Trophoblast cell (in vitro differentiated cells and primary cell): ENCODE data around the gene KCNIP4. TPM values are rescaled to one million over a fixed set of nuclear protein-coding genes. Genes with fewer than 3 reads are reported as not detected.
"Not testable (repeated sequence)": the region's sequence is repeated elsewhere in the genome, so short reads cannot be mapped to it uniquely, and the experiment has no call there.

ENCODE experiments used
- DNase-seq, 2 donors: peaks; one replicate each; pipeline ENCODE4 v3.0.0-alpha.2; 2016
- H2AFZ ChIP-seq: 2 replicates; pipeline ENCODE4 v1.6.1; 2013; ENCODE audit warnings: low read length, moderate library complexity, mild to moderate bottlenecking; ENCODE audit not compliant: insufficient read depth, poor library complexity
- H2AK5ac ChIP-seq: 2 replicates; pipeline ENCODE4 v1.6.1; 2013; ENCODE audit warnings: mild to moderate bottlenecking, low read length
- H2BK120ac ChIP-seq: 2 replicates; pipeline ENCODE4 v1.6.1; 2013; ENCODE audit warnings: low read length, mild to moderate bottlenecking, moderate library complexity; ENCODE audit not compliant: insufficient read depth, poor library complexity
- H2BK12ac ChIP-seq: 2 replicates; pipeline ENCODE4 v1.6.1; 2013; ENCODE audit warnings: mild to moderate bottlenecking, low read length, moderate library complexity
- H2BK5ac ChIP-seq: 2 replicates; pipeline ENCODE4 v1.6.1; 2013; ENCODE audit warnings: low read length, low read depth, moderate library complexity, mild to moderate bottlenecking; ENCODE audit not compliant: poor library complexity
- H3K14ac ChIP-seq: 2 replicates; pipeline ENCODE4 v1.6.1; 2013; ENCODE audit warnings: mild to moderate bottlenecking, low read length
- H3K18ac ChIP-seq: 2 replicates; pipeline ENCODE4 v1.6.1; 2013; ENCODE audit warnings: mild to moderate bottlenecking, low read length
- H3K23ac ChIP-seq: 2 replicates; pipeline ENCODE4 v1.6.1; 2013; ENCODE audit warnings: low read length
- H3K27ac ChIP-seq: 2 replicates; pipeline ENCODE4 v1.5.1; 2013; ENCODE audit warnings: low read depth, mild to moderate bottlenecking, inconsistent platforms, low read length, moderate library complexity
- H3K27me3 ChIP-seq: 2 replicates; pipeline ENCODE4 v1.6.1; 2013; ENCODE audit warnings: inconsistent platforms, mild to moderate bottlenecking, low read length, moderate library complexity; ENCODE audit not compliant: insufficient read depth
- H3K36me3 ChIP-seq, 2 experiments: 1 replicate in 1 of 2; 2 replicates in 1 of 2; pipeline ENCODE4 v1.6.1; 2013; ENCODE audit warnings: low read length in 2 of 2, mild to moderate bottlenecking in 2 of 2, moderate library complexity in 1 of 2; ENCODE audit not compliant: insufficient read depth in 2 of 2, control insufficient read depth in 1 of 2
- H3K4ac ChIP-seq: 2 replicates; pipeline ENCODE4 v1.6.1; 2013; ENCODE audit warnings: low read depth, mild to moderate bottlenecking, low read length, moderate library complexity
- H3K4me1 ChIP-seq, 2 experiments: 1 replicate in 1 of 2; 2 replicates in 1 of 2; pipeline ENCODE4 v1.6.1; 2013; ENCODE audit warnings: low read length in 2 of 2, mild to moderate bottlenecking in 2 of 2, moderate library complexity in 1 of 2; ENCODE audit not compliant: insufficient read depth in 2 of 2, control insufficient read depth in 1 of 2
- H3K4me2 ChIP-seq: 2 replicates; pipeline ENCODE4 v1.6.1; 2013; ENCODE audit warnings: inconsistent platforms, mild to moderate bottlenecking, low read length, moderate library complexity
- H3K4me3 ChIP-seq: 2 replicates; pipeline ENCODE4 v1.5.1; 2013; ENCODE audit warnings: mild to moderate bottlenecking, low read depth, low read length, inconsistent platforms
- H3K79me1 ChIP-seq: one replicate; pipeline ENCODE4 v1.6.1; 2013; ENCODE audit warnings: low read length
- H3K79me2 ChIP-seq: 2 replicates; pipeline ENCODE4 v1.6.1; 2013; ENCODE audit warnings: low read length, mild to moderate bottlenecking; ENCODE audit not compliant: control insufficient read depth, insufficient read depth, poor library complexity
- H3K9ac ChIP-seq: 2 replicates; pipeline ENCODE4 v1.6.1; 2013; ENCODE audit warnings: mild to moderate bottlenecking, low read length
- H3K9me3 ChIP-seq: 2 replicates; pipeline ENCODE4 v1.6.1; 2013; ENCODE audit warnings: low read depth, mild to moderate bottlenecking, control low read depth, inconsistent platforms, low read length; ENCODE audit not compliant: insufficient read depth
- H4K12ac ChIP-seq: 2 replicates; pipeline ENCODE4 v1.6.1; 2013; ENCODE audit warnings: low read depth, mild to moderate bottlenecking, low read length, moderate library complexity
- H4K8ac ChIP-seq: 2 replicates; pipeline ENCODE4 v1.6.1; 2013; ENCODE audit warnings: low read depth, mild to moderate bottlenecking, low read length, moderate library complexity
- H4K91ac ChIP-seq: one replicate; pipeline ENCODE4 v1.6.1; 2013; ENCODE audit warnings: low read depth, mild to moderate bottlenecking, low read length, moderate library complexity
- WGBS: extraction: QIAGEN DNeasy Blood & Tissue Kit; methylation state at CpG from one replicate; pipeline ENCODE4 v1.1.7; 2013; ENCODE audit warnings: missing lambda C conversion rate; ENCODE audit not compliant: insufficient read length, insufficient coverage; ENCODE audit errors: extremely low coverage; 5-methylcytosine and 5-hydroxymethylcytosine counted together
- polyA plus RNA-seq: library from polyadenylated mRNA; stranded (reverse); fragments of 200-250 nt; gene quantifications from 2 replicates; pipeline ENCODE4 v1.2.3, GENCODE V29; 2013

KCNIP4 gene
- 0.42 and 0.47 TPM in 2 replicates for polyA plus RNA-seq

DNA sequence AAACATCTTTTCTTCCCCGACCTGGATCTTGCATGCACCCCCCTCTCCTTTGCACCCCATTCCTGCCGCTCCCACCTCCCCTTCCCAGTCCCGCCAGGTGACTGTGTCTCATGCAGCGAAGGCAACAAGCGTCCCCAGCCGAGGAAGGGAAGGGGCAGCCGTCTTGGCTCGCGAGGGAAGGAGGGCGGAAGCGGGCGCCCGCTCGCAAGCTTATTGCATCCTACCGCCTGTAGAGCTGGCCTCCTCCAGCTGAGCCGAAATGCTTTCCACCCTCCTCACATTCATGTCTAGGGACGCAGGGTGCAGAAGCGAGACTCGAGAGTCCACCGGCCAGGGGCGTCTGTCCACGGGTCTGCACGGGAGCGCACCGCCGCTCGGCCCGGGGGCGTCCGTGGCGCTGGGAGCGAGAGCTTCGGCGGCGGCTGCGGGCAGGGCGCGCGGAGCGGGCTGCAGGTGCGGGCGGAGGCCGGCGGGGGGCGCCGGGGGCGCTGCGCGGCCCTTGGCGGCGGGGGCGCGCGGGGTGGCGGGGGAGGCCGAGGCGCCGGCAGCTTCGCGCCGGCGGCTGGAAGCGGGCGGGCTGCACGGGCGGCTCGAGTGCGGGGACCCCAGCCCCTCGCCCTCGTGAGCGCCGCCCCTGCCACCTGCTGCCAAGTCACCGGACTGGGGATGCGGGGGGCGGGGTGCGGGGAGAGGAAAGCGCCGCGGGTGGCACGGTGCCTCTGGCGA, at the start of gene KCNIP4:
Gene KCNIP4, minus strand, starts transcription at position 426 of the 726 bp plus-strand sequence.
- no peak within 1 kb of the TSS for H3K9ac ChIP-seq
- peak within 1 kb of the TSS; percentile 100 for H3K4me2 ChIP-seq
- H3K4ac ChIP-seq: no peak within 1 kb of the TSS
- H2BK12ac ChIP-seq: no peak within 1 kb of the TSS
- H4K91ac ChIP-seq: no peak within 1 kb of the TSS
- H3K36me3 ChIP-seq: no peaks in the 10 kb centered on the region
- H3K4me1 ChIP-seq: peaks cover 0 to 7% of the 10 kb centered on the region in 2 experiments
- no CpG with 5 or more reads among the region's 81 CpGs for WGBS
- H2BK120ac ChIP-seq: no peak within 1 kb of the TSS
- H3K79me2 ChIP-seq: no peaks in the 10 kb centered on the region
- no peaks in the 10 kb centered on the region for H3K79me1 ChIP-seq
- H3K27me3 ChIP-seq: peaks cover 17% of the 10 kb centered on the region
- no peak for DNase-seq
- no peak within 1 kb of the TSS for H3K18ac ChIP-seq
- no peak within 1 kb of the TSS for H2AK5ac ChIP-seq
- H3K23ac ChIP-seq: no peak within 1 kb of the TSS
- H3K4me3 ChIP-seq: peak within 1 kb of the TSS; percentile 74
- H2AFZ ChIP-seq: peak within 1 kb of the TSS; percentile 69
- H2BK5ac ChIP-seq: no peak within 1 kb of the TSS
- H3K14ac ChIP-seq: no peak within 1 kb of the TSS
- H4K8ac ChIP-seq: no peak within 1 kb of the TSS
- H3K9me3 ChIP-seq: no peaks in the 10 kb centered on the region
- H4K12ac ChIP-seq: no peak within 1 kb of the TSS
- H3K27ac ChIP-seq: no peak within 1 kb of the TSS

DNA sequence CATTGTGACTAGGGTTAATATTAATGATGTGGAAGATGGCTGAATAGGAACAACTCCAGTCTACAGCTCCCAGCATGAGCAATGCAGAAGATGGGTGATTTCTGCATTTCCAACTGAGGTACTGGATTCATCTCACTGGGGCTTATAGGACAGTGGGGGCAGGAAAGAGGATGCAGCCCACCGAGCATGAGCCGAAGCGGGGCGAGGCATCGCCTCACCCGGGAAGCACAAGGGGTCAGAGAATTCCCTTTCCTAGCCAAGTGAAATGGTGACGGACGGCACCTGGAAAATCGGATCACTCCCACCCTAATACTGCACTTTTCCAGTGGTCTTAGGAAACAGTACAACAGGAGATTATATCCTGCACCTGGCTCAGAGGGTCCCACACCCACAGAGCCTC, 48.0 kb upstream of the KCNIP4 start:
- not testable (repeated sequence) for H3K23ac ChIP-seq, H3K4me2 ChIP-seq, H3K18ac ChIP-seq, H4K8ac ChIP-seq, H3K14ac ChIP-seq, H3K4ac ChIP-seq, DNase-seq, H3K9ac ChIP-seq, H3K36me3 ChIP-seq, H3K79me2 ChIP-seq, H3K79me1 ChIP-seq, H3K9me3 ChIP-seq, H4K12ac ChIP-seq, H2AFZ ChIP-seq, H2BK12ac ChIP-seq, H2AK5ac ChIP-seq, H3K4me3 ChIP-seq, H3K27me3 ChIP-seq, H2BK5ac ChIP-seq, H3K27ac ChIP-seq, H3K4me1 ChIP-seq, H4K91ac ChIP-seq, H2BK120ac ChIP-seq
- WGBS: no CpG with 5 or more reads among the region's 9 CpGs

DNA sequence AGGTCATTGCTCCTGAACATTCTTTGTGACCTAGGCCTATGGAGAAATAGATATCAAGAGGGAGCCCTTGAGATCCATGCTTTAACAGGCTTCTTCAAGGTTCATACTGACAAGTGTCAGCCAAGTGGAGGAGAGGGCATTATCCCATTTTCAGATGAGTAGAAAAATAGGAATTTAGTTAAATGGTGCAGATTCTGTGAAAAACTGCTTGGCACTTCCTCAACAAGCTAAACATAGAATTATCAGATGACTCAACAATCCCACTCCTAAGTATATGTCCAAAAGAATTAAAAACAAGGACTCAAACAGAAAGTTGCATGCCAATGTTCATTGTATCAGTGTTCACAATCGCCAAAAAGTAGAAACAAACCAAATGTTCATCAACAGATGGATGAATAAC, 43.8 kb upstream of the KCNIP4 start:
- no peaks in the 10 kb centered on the region for H3K79me2 ChIP-seq
- no peak overlapping the region for H2AFZ ChIP-seq
- no peaks in the 10 kb centered on the region for H3K4me1 ChIP-seq
- no peak overlapping the region for H3K27ac ChIP-seq
- H3K18ac ChIP-seq: no peak overlapping the region
- no peak overlapping the region for H2AK5ac ChIP-seq
- no peak overlapping the region for H2BK120ac ChIP-seq
- H3K4ac ChIP-seq: no peak overlapping the region
- H3K36me3 ChIP-seq: no peaks in the 10 kb centered on the region
- no peaks in the 10 kb centered on the region for H3K79me1 ChIP-seq
- no peak overlapping the region for H3K9ac ChIP-seq
- no peak overlapping the region for H4K8ac ChIP-seq
- no peak overlapping the region for H3K23ac ChIP-seq
- H3K4me2 ChIP-seq: no peak overlapping the region
- no peaks in the 10 kb centered on the region for H3K27me3 ChIP-seq
- H3K14ac ChIP-seq: no peak overlapping the region
- WGBS: no CpG with 5 or more reads among the region's 1 CpG
- H4K91ac ChIP-seq: no peak overlapping the region
- no peaks in the 10 kb centered on the region for H3K9me3 ChIP-seq
- H3K4me3 ChIP-seq: no peak overlapping the region
- H4K12ac ChIP-seq: no peak overlapping the region
- no peak overlapping the region for H2BK5ac ChIP-seq
- H2BK12ac ChIP-seq: no peak overlapping the region
- DNase-seq: no peak

DNA sequence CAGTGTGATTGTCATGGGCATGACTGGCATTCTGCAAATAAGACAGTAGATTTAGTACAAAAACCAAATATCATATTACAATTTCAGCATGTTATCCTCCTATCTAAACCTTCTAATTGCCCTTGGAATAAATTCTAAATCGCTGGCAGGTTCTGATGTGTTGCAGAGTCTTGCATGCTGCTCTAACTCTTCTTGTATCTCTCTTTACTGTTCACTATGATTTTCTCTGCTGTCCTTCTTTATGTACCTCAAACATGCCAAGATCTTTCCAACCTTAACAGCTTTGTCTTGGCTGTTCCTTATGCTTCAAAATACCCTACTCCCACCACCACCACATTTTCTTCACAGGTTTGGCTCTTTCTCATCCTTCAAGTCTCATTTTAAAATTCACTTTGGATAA, 43.0 kb upstream of the KCNIP4 start:
- Histone ChIP-seq H3K23ac (no peak overlapping the region), H3K9ac (no peak overlapping the region), H2BK120ac (no peak overlapping the region), H2BK12ac (no peak overlapping the region), H3K79me2 (no peaks in the 10 kb centered on the region), H3K27ac (no peak overlapping the region), H3K4me1 (no peaks in the 10 kb centered on the region), H3K9me3 (no peaks in the 10 kb centered on the region), H4K91ac (no peak overlapping the region), H2BK5ac (no peak overlapping the region), H3K36me3 (no peaks in the 10 kb centered on the region), H4K8ac (no peak overlapping the region), H2AK5ac (no peak overlapping the region), H3K4ac (no peak overlapping the region), H3K27me3 (no peaks in the 10 kb centered on the region), H3K14ac (no peak overlapping the region), H3K4me2 (no peak overlapping the region), H3K18ac (no peak overlapping the region), H4K12ac (no peak overlapping the region), H3K79me1 (no peaks in the 10 kb centered on the region), H3K4me3 (no peak overlapping the region), H2AFZ (no peak overlapping the region)
- no peak for DNase-seq
- no CpG with 5 or more reads among the region's 1 CpG for WGBS
